CD4-positive, alpha-beta T cell (primary cell): Measurements from ENCODE around the gene LEO1. TPM values are rescaled to one million over a fixed set of nuclear protein-coding genes. Genes with fewer than 3 reads are reported as not detected.

Experiments used
- ATAC-seq: fragments of 200-7000 bp; cut with Tn5 transposase; one replicate; pipeline ENCODE4 v1.10.0; 2022; ENCODE audit warnings: mild to moderate bottlenecking; ENCODE audit not compliant: poor library complexity
- CTCF ChIA-PET: fragments of 350-600 bp; sonication (Branson Sonifier 250); formaldehyde crosslinking; loops from one replicate; lab custom pipeline; 2021; ENCODE audit warnings: antibody characterized with exemption, inconsistent platforms; lab: Charles Lee
- POLR2A ChIA-PET: fragments of 350-600 bp; sonication (Branson Sonifier 250); formaldehyde crosslinking; loops from one replicate; lab custom pipeline; 2021; ENCODE audit warnings: antibody characterized with exemption, inconsistent platforms; lab: Charles Lee
- DNase-seq, 14 experiments: peaks; one replicate each; pipeline ENCODE4 v3.0.0-alpha.2; 2013 to 2020; ENCODE audit warnings: mixed read lengths in 2 of 14
- H3K27ac ChIP-seq, 2 donors: one replicate each; pipeline versions ENCODE4 v1.5.1 to v1.7.0; 2013; ENCODE audit warnings: low read length in 2 of 2, low read depth in 1 of 2, mild to moderate bottlenecking in 1 of 2
- H3K27me3 ChIP-seq, 2 experiments: 1 replicate in 1 of 2; 2 replicates in 1 of 2; pipeline versions ENCODE4 v1.6.1 to v1.7.0; 2013; ENCODE audit warnings: low read length in 2 of 2, control low read depth in 1 of 2, mild to moderate bottlenecking in 1 of 2, moderate library complexity in 1 of 2; ENCODE audit not compliant: insufficient read depth in 2 of 2, control insufficient read depth in 1 of 2
- H3K36me3 ChIP-seq: one replicate; pipeline ENCODE4 v1.6.1; 2013; ENCODE audit warnings: low read length, control low read depth; ENCODE audit not compliant: insufficient read depth
- H3K4me1 ChIP-seq: one replicate; pipeline ENCODE4 v1.6.1; 2013; ENCODE audit warnings: low read length, control low read depth; ENCODE audit not compliant: insufficient read depth
- H3K4me3 ChIP-seq: one replicate; pipeline ENCODE4 v1.5.1; 2013; ENCODE audit warnings: mild to moderate bottlenecking, low read length, moderate library complexity
- H3K9me3 ChIP-seq, 2 experiments: 1 replicate in 1 of 2; 2 replicates in 1 of 2; pipeline versions ENCODE4 v1.6.1 to v1.7.0; 2013; ENCODE audit warnings: low read length in 2 of 2, mild to moderate bottlenecking in 2 of 2, control low read depth in 1 of 2, moderate library complexity in 1 of 2; ENCODE audit not compliant: control insufficient read depth in 1 of 2, insufficient read depth in 1 of 2
- H3K27ac Mint-ChIP-seq: one replicate; pipeline ENCODE4 v1.8.0; 2020; ENCODE audit warnings: mixed read lengths
- H3K27me3 Mint-ChIP-seq: one replicate; pipeline ENCODE4 v1.8.0; 2021; ENCODE audit warnings: mixed read lengths
- H3K36me3 Mint-ChIP-seq: one replicate; pipeline ENCODE4 v1.8.0; 2021; ENCODE audit warnings: low read depth, mixed read lengths
- H3K4me1 Mint-ChIP-seq: one replicate; pipeline ENCODE4 v1.8.0; 2021; ENCODE audit warnings: low read depth, mixed read lengths
- H3K4me3 Mint-ChIP-seq: one replicate; pipeline ENCODE4 v1.8.0; 2020; ENCODE audit warnings: mild to moderate bottlenecking, mixed read lengths
- H3K9me3 Mint-ChIP-seq: one replicate; pipeline ENCODE4 v1.8.0; 2020; ENCODE audit warnings: mixed read lengths
- intact Hi-C, 2 experiments: fragments of 100-400 bp; cut with DNase I in 1 of 2; cut with micrococcal nuclease in 1 of 2; formaldehyde crosslinking; loops; one replicate each; pipeline versions ENCODE4 v1.15.1 to v1.9.0; 2023 to 2025; cut with DNase I, micrococcal nuclease
- total RNA-seq, 174 experiments: library from RNA in 2 of 174; stranded (reverse) in 2 of 174; gene quantifications; one replicate each; pipeline ENCODE4 v1.2.3 and lab custom pipeline; 2021 to 2026
- TF ChIP-seq, protein P1 (sequence below): fragments of 200-600 bp; IDR thresholded peaks from one replicate; pipeline ENCODE4 v1.8.0; 2022; ENCODE audit warnings: antibody characterized with exemption, mild to moderate bottlenecking

LEO1 gene
- total RNA-seq, 2 experiments from 2014 or later, result 6.2 to 6.7 TPM

DNA sequence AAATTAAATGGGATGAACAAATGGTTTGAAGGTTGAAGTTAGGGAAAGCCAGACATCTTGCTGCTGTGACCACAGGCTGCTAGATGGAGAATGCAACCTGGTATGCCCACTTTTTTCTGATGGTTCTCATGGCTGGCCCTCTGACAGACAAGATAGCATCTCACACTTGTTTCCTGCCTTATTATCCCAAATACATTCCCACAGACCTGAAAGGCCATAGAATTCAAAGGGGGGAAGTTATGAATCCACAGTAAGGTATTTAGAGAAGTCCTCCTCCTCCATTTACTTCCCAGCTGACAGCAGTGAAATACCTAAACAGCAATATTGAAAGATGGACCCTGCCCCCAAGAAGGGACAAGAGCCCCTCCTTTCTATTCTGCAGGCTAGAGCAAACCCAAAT lies 32.4 kb downstream of the LEO1 start:
- DNase-seq (no peak), ATAC-seq (no peak)
- Mint-ChIP-seq H3K36me3 (peaks cover 73% of the 10 kb centered on the region), H3K4me3 (no peak overlapping the region), H3K9me3 (no peaks in the 10 kb centered on the region), H3K4me1 (peaks cover 12% of the 10 kb centered on the region), H3K27me3 (no peaks in the 10 kb centered on the region), H3K27ac (peak overlapping the region; percentile 53)
- ChIA-PET POLR2A (no interaction called here), CTCF (no interaction called here)
- Histone ChIP-seq H3K36me3 (peaks cover 49% of the 10 kb centered on the region), H3K9me3 (no peaks in the 10 kb centered on the region), H3K4me1 (no peaks in the 10 kb centered on the region), H3K27me3 (no peaks in the 10 kb centered on the region), H3K4me3 (no peak overlapping the region), H3K27ac (no peak overlapping the region)
- intact Hi-C loops, result no loop called here
- TF ChIP-seq, protein P1, sequence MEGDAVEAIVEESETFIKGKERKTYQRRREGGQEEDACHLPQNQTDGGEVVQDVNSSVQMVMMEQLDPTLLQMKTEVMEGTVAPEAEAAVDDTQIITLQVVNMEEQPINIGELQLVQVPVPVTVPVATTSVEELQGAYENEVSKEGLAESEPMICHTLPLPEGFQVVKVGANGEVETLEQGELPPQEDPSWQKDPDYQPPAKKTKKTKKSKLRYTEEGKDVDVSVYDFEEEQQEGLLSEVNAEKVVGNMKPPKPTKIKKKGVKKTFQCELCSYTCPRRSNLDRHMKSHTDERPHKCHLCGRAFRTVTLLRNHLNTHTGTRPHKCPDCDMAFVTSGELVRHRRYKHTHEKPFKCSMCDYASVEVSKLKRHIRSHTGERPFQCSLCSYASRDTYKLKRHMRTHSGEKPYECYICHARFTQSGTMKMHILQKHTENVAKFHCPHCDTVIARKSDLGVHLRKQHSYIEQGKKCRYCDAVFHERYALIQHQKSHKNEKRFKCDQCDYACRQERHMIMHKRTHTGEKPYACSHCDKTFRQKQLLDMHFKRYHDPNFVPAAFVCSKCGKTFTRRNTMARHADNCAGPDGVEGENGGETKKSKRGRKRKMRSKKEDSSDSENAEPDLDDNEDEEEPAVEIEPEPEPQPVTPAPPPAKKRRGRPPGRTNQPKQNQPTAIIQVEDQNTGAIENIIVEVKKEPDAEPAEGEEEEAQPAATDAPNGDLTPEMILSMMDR, result no peak

DNA sequence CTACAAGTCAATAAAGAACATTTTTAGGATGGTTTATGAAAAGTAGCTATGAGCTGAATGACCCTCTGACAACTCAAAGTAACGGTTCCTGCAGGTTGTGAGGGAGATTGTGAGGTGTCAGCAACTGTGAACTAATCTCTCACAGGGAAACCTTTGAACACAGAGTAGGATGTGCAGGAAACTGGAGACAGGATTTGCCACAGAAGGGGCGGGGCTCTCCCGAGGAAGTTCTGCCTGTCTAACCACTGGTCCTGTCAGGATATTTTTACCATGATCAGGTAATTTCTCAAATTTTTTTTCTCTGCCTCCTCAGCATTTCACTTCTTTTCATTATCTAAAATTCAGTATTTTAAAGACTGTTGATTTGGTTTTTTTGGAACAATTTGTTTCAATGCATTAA lies 33.3 kb downstream of the LEO1 start:
- POLR2A ChIA-PET, result no interaction called here

DNA sequence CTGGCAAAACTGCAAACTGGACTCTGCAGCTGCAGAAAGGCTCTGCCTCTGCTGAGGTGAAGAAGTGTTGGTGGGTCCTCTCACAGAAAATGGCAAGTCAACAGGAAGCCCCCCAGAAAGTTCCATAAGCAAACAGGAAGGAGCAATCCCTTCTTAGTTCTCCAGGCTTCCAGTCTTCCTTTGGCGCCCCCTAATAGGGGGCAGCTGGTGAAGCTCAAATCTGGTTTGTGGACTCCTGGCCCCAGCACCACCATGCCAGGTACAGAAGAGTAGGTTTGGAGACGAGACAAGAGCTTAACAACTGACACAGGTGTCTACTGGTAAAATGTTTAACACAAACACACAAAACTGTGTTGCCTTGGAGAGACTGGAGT lies 35.5 kb downstream of the LEO1 start:
- ATAC-seq (no peak), DNase-seq (no peak)
- CTCF ChIA-PET, result no interaction called here
- H3K9me3 ChIP-seq, result no peaks in the 10 kb centered on the region
- TF ChIP-seq, protein P1, result no peak
- Mint-ChIP-seq H3K27ac (peak overlapping the region; percentile 22), H3K4me3 (no peak overlapping the region), H3K4me1 (no peaks in the 10 kb centered on the region), H3K27me3 (no peaks in the 10 kb centered on the region), H3K36me3 (peaks cover 47% of the 10 kb centered on the region), H3K9me3 (no peaks in the 10 kb centered on the region)
- no peak overlapping the region for H3K4me3 ChIP-seq
- H3K27me3 ChIP-seq, result no peaks in the 10 kb centered on the region
- H3K4me1 ChIP-seq, result no peaks in the 10 kb centered on the region
- intact Hi-C loops, result no loop called here
- no peak overlapping the region for H3K27ac ChIP-seq
- POLR2A ChIA-PET, result interaction anchor here (0.8 kb wide), 1 partner anchor 18 kb away, joined by 3 read pairs; no protein-coding TSS in a partner anchor
- H3K36me3 ChIP-seq, result peaks cover 38% of the 10 kb centered on the region

More for the DNA sequence above, 33.3 kb downstream of the LEO1 start:
- Mint-ChIP-seq H3K36me3 (peaks cover 65% of the 10 kb centered on the region), H3K9me3 (no peaks in the 10 kb centered on the region), H3K27me3 (no peaks in the 10 kb centered on the region), H3K4me1 (peaks cover 6% of the 10 kb centered on the region), H3K27ac (no peak overlapping the region), H3K4me3 (no peak overlapping the region)
- CTCF ChIA-PET, result no interaction called here
- Histone ChIP-seq H3K36me3 (peaks cover 44% of the 10 kb centered on the region), H3K27me3 (no peaks in the 10 kb centered on the region), H3K4me1 (no peaks in the 10 kb centered on the region), H3K27ac (no peak overlapping the region), H3K4me3 (no peak overlapping the region), H3K9me3 (no peaks in the 10 kb centered on the region)
- TF ChIP-seq, protein P1, result no peak
- DNase-seq, result no peak
- no peak for ATAC-seq
- intact Hi-C loops, result no loop called here
